ENCODE data around the gene C12orf60.

DNA sequence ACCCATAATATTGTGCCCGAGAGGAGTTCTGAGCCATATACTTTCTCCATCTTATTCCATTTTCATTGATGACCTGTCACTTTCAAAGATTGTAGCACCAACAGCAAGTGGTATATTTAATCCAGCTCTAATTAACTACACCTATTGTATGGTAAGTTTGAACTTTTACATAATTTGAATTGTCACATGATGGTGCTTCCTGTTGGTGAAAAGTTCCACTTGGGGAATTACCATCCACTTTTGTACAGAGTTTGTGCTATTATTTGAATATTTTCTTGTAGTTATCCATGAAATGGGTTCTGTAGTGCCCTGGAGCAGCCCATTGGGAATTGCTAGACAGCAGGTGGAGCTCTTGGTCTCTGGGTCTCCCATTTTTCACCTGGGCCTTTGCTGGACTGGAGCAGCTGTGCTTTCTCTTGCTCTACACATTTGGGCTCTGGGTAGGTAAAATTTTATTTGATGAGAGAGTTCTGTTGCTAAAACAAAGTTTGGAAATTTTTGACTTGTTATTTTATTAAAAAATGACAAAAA, 7.5 kb downstream of the C12orf60 start:
- TF ChIP-seq, protein P1, sequence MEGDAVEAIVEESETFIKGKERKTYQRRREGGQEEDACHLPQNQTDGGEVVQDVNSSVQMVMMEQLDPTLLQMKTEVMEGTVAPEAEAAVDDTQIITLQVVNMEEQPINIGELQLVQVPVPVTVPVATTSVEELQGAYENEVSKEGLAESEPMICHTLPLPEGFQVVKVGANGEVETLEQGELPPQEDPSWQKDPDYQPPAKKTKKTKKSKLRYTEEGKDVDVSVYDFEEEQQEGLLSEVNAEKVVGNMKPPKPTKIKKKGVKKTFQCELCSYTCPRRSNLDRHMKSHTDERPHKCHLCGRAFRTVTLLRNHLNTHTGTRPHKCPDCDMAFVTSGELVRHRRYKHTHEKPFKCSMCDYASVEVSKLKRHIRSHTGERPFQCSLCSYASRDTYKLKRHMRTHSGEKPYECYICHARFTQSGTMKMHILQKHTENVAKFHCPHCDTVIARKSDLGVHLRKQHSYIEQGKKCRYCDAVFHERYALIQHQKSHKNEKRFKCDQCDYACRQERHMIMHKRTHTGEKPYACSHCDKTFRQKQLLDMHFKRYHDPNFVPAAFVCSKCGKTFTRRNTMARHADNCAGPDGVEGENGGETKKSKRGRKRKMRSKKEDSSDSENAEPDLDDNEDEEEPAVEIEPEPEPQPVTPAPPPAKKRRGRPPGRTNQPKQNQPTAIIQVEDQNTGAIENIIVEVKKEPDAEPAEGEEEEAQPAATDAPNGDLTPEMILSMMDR (IDR thresholded peaks at IDR 0.05; ENCODE audit: poor library complexity): peak; percentile 54
- no peak for TF ChIP-seq EZH2 (IDR thresholded peaks at IDR 0.05; ENCODE audit: borderline replicate concordance)
- TF ChIP-seq EZH2phosphoT487 (IDR thresholded peaks at IDR 0.05; ENCODE audit: low read depth, severe bottlenecking, unreplicated experiment): no peak
